Measurements from ENCODE around the gene RNF208.

Gene RNF208

DNA sequence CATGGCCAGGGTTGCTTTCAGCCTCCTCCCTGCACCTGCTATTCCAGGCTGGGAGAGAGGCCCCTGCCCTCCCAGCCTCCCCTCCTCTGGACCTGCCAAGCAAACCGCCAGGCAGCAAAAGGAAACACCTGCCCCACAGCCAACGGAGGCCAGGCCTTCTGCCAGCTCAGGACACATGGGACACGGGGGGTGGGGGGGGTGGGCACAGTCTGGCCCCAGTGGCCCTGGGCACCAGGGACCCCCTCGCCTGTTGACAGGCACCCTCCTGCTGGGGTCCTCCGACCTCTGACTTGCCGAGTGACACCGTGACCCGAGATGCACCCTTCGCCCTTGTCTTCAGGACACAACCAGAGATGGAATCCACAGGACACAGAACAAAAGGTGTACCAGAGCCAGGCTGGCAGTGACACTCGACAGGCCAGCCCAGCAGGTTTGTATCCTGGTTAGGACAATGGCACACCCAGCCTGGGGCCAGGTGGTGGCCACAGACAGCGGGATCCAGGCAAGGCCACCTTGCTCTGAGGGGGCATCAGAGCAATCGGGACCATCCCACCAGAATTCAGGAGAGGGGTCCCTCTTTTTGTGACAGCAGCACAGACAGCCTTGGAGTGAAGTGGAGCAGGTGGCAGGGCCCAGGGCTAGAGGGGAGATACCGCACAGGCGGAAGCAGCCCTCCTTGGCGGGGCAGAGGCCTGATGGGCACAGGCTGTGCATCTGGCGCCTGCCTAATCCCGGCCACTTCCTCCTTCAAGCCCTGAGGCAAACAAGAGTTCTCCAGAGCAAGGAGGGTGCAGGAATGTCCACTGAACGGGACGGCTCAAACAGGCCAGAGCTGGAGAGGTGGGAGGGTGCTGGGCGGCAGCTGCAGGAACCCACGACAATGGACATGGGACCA, 48.9 kb downstream of the RNF208 start:
- no peak for DNase-seq

DNA sequence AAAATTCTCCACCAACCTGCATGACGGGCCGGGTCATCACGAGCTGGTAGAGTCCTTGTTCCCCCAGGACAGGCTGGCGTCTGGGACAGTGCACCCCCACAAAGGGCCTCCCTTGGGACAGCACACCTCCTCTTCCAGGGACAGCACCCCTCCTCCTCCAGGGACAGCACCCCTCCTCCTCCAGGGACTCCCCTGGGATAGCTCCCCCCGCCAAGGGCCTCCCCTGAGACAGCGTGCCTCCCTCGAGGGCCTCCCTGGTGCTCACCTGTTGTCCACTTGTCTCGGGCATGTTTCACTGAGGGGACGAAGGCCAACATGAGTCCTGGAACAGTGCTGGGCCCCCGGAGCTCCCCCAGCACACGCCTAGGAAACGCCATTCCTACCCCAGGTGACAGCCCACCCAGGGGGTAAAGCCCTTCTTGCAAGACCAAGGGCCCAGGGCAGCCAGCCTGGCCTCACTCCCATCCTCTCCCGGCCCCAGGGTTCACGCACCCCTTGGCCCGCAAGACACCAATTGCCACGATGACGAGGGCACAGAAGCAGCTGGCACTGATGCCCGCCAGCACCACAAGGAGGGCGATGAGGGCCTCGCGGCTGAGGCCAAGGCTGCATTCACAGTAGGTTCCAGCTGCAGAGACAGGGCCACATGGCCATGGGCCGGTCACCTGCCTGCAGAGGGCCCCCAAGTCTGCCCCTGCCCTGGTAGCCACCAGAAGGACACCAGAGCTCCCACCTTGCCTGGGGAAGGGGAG, 50.7 kb downstream of the RNF208 start:
- no peak for DNase-seq

DNA sequence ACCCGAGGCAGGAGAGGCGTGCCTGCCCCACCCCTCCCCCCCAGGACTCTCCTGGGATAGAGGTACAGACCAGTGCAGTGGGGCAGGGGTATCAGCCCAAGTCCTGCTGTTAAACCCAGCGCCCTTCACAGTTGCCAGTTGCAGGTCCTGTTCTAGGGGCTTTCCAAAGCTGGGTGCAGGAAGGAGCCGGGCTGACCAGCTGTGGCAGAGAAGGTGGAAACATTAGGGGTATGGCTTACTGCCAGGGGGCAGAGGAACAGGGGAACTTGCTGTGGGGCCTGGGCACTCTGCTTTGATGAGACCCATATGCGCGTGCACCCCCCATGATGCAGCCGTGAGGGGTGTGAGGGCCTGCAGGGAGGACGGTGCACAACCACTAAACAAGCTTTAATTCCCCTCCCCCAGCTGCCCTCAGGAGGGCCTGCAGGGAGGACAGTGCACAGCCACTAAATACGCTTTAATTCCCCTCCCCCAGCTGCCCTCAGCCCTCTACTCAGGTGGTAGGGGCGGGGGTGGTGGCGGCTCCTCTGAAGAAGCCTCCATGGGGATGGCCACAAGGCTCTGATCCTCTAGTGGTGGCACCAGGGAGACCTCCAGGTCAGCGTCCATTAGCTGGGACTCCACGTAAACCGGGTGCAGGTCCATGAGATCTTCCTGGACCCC, 51.4 kb downstream of the RNF208 start:
- no peak for DNase-seq
